GM10266 (cell line): Measurements from ENCODE around the gene NTM.
A peak's percentile ranks its signal among the peaks of the same experiment; 100 is the strongest.
"Not testable (repeated sequence)": the region's sequence is repeated elsewhere in the genome, so short reads cannot be mapped to it uniquely, and the experiment has no call there.

ENCODE experiments used
- DNase-seq: peaks from one replicate; pipeline ENCODE4 v3.0.0; 2012; ENCODE audit errors: extremely low spot score
- TF ChIP-seq, protein P1 (sequence below): IDR thresholded peaks from 2 replicates; pipeline ENCODE4 v1.5.1; 2012; ENCODE audit warnings: mild to moderate bottlenecking, low read depth; ENCODE audit not compliant: control insufficient read depth, insufficient read depth; ENCODE audit errors: missing control alignments

The NTM gene

DNA sequence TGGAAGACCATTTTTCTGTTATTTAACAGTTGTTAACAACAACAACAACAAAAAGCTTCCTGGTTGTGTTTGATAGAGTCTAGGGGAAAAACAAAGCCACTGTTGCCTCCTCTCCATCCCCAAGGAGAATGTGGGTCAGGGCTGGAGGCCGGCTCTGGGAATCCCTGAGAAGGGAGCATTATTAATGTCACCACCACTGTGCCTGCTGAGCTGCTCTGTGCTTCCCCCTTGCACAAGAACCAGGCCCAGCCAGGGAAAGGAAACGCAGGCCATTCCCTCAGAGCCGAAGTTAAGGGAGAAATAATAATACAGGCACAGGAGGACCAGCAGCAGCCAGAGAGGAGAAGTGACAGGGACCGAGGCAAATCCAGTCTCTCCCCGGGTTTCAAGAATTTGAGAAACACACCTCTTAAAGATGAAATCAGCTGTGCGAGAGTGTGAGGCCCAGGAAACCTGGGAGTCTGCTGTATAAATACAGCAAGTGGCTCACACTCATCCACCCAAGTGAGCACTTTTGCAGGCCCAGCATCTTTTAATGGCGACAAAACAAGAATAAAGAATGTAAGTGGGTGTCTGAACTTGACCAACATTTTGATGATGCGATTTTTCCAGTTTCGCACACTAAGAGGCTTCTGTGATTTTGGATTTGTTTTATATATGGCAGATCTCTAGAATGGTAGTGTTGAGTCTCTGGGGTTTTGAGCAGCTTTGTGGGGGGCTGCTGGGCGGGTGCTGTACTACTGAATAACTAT is 539.2 kb downstream of the NTM start:
- DNase-seq: no peak
- TF ChIP-seq, protein P1, sequence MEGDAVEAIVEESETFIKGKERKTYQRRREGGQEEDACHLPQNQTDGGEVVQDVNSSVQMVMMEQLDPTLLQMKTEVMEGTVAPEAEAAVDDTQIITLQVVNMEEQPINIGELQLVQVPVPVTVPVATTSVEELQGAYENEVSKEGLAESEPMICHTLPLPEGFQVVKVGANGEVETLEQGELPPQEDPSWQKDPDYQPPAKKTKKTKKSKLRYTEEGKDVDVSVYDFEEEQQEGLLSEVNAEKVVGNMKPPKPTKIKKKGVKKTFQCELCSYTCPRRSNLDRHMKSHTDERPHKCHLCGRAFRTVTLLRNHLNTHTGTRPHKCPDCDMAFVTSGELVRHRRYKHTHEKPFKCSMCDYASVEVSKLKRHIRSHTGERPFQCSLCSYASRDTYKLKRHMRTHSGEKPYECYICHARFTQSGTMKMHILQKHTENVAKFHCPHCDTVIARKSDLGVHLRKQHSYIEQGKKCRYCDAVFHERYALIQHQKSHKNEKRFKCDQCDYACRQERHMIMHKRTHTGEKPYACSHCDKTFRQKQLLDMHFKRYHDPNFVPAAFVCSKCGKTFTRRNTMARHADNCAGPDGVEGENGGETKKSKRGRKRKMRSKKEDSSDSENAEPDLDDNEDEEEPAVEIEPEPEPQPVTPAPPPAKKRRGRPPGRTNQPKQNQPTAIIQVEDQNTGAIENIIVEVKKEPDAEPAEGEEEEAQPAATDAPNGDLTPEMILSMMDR: no peak

DNA sequence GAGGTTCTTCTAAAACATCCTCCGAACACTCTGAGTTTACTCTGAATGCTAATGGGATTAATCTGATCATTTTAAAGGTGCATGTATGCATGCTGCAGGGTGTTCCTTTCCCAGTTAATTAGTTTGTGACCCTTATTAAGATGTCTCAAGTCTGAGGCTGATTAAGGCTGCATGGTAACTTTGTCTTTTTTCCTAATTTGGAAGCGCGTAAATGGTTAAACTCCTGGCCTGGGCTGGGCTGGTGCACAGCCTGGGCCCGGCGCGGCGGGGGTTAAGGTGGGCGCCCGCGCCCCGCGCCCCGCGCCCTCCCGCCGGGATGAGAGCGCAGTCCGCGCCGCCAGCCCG is 539.7 kb downstream of the NTM start:
- TF ChIP-seq, protein P1: no peak
- no peak for DNase-seq

DNA sequence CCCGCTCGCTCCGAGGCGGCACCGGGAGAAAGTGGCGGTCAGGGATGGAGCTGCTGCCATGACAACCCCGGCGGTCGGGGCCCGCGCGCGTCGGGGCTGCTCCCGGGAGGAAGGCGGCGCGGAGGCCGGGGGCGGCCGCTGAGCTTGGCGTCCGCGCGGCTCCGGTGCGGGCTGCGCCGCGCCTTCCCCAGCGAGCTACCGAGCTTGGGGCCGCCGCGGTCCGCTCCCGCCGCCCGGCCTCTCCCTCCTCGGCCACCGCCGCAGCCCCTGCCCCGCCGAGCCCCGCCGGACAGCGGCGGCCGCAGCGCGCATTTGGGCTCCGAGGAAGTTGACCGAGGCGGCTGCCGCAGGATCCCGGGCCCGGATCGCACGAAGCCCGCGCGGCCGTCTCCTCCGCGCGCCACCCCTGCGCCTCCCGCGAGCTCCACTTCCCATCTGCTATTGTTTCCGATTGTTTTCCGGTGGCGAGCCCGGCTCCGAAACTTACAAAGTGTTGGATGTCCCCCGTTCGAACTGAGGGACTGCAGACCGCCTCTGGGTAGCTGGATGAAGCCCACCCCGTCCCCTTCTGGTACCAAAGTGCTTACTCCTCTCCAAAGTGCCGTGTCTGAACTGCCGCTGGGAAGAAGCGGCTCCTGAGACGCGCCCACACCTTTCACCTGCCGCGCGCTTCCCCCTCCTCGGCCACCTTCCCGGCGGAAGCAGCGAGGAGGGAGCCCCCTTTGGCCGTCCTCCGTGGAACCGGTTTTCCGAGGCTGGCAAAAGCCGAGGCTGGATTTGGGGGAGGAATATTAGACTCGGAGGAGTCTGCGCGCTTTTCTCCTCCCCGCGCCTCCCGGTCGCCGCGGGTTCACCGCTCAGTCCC is 540.3 kb downstream of the NTM start:
- DNase-seq: no peak
- TF ChIP-seq, protein P1: no peak

DNA sequence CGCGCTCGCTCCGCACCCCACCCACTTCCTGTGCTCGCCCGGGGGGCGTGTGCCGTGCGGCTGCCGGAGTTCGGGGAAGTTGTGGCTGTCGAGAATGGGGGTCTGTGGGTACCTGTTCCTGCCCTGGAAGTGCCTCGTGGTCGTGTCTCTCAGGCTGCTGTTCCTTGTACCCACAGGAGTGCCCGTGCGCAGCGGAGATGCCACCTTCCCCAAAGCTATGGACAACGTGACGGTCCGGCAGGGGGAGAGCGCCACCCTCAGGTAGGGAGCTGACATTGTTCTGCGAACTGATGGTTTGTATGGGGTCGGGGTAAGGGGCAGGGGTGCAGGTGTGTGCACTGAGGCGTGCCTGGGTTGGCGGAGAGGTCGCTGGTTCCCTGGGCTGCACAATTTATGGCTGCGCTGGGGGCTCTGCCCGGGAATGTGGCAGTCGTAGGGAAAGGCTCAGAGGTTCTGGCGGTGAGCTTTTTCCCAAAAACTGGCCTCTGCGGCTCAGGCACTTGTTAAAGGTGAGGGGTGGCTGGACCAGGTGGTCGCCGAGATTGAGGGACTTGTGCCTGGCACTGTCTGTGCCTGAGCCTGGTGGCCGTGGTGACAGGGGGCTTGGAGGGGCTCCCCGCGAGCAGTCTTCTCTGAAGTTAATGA is 541.1 kb downstream of the NTM start:
- TF ChIP-seq, protein P1: peak; percentile 34
- not testable (repeated sequence) for DNase-seq

DNA sequence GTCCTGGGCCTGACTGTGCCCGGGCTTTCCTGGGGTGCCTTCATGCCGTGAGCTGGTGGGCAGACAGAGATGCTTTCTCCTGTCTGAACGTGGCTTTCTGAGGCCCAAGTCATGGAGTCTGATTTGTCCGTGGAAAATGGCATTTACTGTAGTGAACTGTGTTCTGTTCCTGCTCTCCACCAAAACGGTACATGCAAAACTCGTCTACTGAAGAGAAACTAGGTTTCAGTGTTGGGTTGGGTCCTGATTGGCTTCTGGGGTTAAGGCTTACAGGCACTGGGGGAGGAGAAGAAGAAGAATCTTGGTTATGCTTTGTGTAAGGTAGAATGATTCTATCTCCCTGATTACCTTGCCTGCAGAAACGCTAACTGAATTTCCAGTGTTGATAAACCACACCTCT is 541.7 kb downstream of the NTM start:
- TF ChIP-seq, protein P1: no peak
- DNase-seq: no peak

DNA sequence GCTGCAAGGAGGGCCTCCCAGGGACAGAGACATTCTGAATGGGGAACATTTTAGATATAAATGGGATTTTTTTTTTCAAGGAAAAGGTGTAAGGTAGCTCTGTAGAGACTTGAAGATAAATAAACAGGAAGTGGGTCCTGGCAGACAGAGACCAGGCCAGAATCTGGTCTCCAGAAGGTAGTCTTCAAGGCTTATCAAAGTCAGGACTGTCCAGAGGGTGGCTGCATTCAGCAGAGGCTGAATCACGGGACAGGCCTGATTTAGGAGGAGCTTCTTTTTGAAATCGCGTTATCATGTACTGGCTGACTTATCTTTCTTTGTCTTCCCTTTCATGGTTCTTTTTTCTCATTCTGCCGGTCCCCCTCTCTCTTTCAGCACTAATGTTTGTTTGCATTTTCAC is 542.9 kb downstream of the NTM start:
- TF ChIP-seq, protein P1: no peak
- DNase-seq: no peak

DNA sequence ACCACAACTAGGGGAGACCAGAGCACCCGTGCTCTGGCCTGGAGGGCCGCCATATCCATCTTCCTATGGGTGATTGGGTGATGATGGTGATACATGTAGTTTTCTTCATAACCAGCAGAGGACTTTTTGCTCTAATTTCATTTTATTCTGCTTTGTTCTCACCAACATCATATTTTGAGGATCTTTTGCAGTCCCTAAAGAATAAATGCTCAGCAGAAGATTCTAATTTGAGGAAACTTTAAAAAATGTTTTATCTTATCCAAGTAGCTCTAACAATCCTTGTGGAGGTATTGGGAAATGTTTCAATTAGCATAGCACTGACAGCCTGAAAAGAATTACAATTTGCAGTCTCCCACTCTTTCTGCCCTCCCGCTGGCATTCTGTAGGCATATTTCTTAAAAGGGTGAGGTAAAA is 544.0 kb downstream of the NTM start:
- TF ChIP-seq, protein P1: no peak
- DNase-seq: no peak
